Measurements from ENCODE around the gene CLEC4F. TPM values are rescaled to one million over a fixed set of nuclear protein-coding genes. Genes with fewer than 3 reads are reported as not detected.
A peak's percentile ranks its signal among the peaks of the same experiment; 100 is the strongest.

The CLEC4F gene
- total and polyA plus RNA-seq, 2 of the 13 experiments (the other 11 are each of a cell fraction or from before 2014, with no cell fraction given) = 0.12 to 0.13 TPM

GRCh38 chr2:70807102-70807827 lies 13.1 kb downstream of the CLEC4F start (continued):
- TF ChIP-seq TBX2 (CRISPR knock-in tag; IDR thresholded peaks at IDR 0.05; ENCODE audit: borderline replicate concordance) (peak; percentile 90), MXD1 (CRISPR knock-in tag; IDR thresholded peaks at IDR 0.05) (no peak), GLI4 (CRISPR knock-in tag; IDR thresholded peaks at IDR 0.05; ENCODE audit: borderline replicate concordance) (no peak), ZBTB34 (CRISPR knock-in tag; IDR thresholded peaks at IDR 0.05) (peak; percentile 97), NBN (conservative IDR thresholded peaks at IDR 0.05) (no peak), ZNF639 (CRISPR knock-in tag; conservative IDR thresholded peaks at IDR 0.05) (0 out of 2 replicates have a peak, but pooled peaks have one; percentile 47), HMG20A (CRISPR knock-in tag; IDR thresholded peaks at IDR 0.05; ENCODE audit: borderline replicate concordance) (peak; percentile 97), DRAP1 (CRISPR knock-in tag; IDR thresholded peaks at IDR 0.05) (peak; percentile 84), THAP11 (CRISPR knock-in tag; IDR thresholded peaks at IDR 0.05) (peak; percentile 79), FOXP1 (IDR thresholded peaks at IDR 0.05) (0 out of 2 replicates have a peak, but pooled peaks have one; percentile 44), FOXP1 (CRISPR knock-in tag; IDR thresholded peaks at IDR 0.05) (peak; percentile 92), ZNF263 (CRISPR knock-in tag; IDR thresholded peaks at IDR 0.05) (0 out of 2 replicates have a peak, but pooled peaks have one; percentile 14), ZBTB43 (CRISPR knock-in tag; conservative IDR thresholded peaks at IDR 0.05) (peak; percentile 84), GPN1 (CRISPR knock-in tag; IDR thresholded peaks at IDR 0.05; ENCODE audit: borderline replicate concordance) (no peak), ZNF614 (CRISPR knock-in tag; IDR thresholded peaks at IDR 0.05; ENCODE audit: borderline replicate concordance) (peak; percentile 93), ZFP90 (CRISPR knock-in tag; IDR thresholded peaks at IDR 0.05; ENCODE audit: borderline replicate concordance) (peak; percentile 64; the same call in 1 of the 2 replicates), ZNF710 (CRISPR knock-in tag; IDR thresholded peaks at IDR 0.05; ENCODE audit: borderline replicate concordance) (peak; percentile 97), DMTF1 (CRISPR knock-in tag; IDR thresholded peaks at IDR 0.05) (no peak), ATM (IDR thresholded peaks at IDR 0.05; ENCODE audit: borderline replicate concordance) (peak; percentile 58; the same call in 1 of the 2 replicates)

Data from HepG2 (cell line).